Mammary epithelial cell (primary cell): ENCODE data around the gene M1AP.

ENCODE experiments used
- EZH2 ChIP-seq: IDR thresholded peaks from 2 replicates; pipeline ENCODE4 v1.6.1; 2012; ENCODE audit warnings: low read length, inconsistent platforms, borderline replicate concordance
- TF ChIP-seq, protein P1 (sequence below), 2 donors: IDR thresholded peaks in 1 of 2; conservative IDR thresholded peaks in 1 of 2; 2 replicates each; pipeline ENCODE4 v1.5.1; 2011 to 2012; ENCODE audit warnings: inconsistent platforms in 2 of 2, low read length in 2 of 2, mild to moderate bottlenecking in 2 of 2, control low read depth in 1 of 2, low read depth in 1 of 2; ENCODE audit not compliant: insufficient read depth in 1 of 2; ENCODE audit errors: extremely low read depth in 1 of 2

DNA sequence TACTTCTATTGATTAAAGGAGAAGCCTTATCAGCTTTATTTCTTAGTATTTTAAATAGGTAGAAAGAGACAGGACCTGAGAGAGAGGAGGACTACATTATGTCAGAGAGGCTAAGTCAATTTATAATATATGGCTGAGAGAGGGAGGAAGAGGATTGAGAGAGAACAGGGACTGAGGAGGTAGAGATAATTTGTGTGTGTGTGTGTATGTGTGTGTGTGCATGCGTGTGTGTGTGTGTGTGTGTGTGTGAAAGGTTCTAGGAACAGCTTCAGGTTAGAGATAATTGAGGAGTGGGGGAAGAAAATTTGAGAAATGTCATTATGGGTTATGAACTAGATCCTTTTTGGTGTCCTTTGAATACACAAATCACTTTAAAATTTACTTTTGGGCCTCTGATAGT, 78.4 kb downstream of the M1AP start:
- TF ChIP-seq, protein P1, sequence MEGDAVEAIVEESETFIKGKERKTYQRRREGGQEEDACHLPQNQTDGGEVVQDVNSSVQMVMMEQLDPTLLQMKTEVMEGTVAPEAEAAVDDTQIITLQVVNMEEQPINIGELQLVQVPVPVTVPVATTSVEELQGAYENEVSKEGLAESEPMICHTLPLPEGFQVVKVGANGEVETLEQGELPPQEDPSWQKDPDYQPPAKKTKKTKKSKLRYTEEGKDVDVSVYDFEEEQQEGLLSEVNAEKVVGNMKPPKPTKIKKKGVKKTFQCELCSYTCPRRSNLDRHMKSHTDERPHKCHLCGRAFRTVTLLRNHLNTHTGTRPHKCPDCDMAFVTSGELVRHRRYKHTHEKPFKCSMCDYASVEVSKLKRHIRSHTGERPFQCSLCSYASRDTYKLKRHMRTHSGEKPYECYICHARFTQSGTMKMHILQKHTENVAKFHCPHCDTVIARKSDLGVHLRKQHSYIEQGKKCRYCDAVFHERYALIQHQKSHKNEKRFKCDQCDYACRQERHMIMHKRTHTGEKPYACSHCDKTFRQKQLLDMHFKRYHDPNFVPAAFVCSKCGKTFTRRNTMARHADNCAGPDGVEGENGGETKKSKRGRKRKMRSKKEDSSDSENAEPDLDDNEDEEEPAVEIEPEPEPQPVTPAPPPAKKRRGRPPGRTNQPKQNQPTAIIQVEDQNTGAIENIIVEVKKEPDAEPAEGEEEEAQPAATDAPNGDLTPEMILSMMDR (conservative IDR thresholded peaks at IDR 0.05 in 1 of 2, IDR thresholded peaks at IDR 0.05 in 1 of 2; ENCODE audit: extremely low read depth in 1 of 2, insufficient read depth in 1 of 2, low read depth in 1 of 2, low read length in 2 of 2): no peak
- TF ChIP-seq EZH2: no peak
